ENCODE measurements around the gene SCLT1. TPM values are rescaled to one million over a fixed set of nuclear protein-coding genes. Genes with fewer than 3 reads are reported as not detected.

The SCLT1 gene
- polyA plus RNA-seq, 1 donor = 11.0 TPM

DNA sequence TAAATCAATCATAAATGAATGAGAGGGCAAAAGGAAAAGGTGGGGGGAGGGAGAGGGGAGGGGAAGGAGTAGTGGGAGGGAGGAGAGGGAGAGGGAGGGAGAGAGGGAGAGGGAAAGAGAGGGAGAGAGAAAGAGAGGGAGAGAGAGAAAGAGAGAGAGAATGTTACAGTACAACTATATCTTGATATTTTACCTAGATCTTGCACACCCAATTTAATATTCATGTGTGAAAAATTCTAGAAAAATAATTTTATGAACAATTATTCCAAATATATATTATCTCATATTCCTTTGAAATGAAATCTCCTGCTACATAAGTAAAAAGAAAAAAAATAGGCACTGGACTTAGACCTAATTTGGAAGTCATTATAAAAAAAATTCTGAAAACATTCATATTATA, 120.0 kb downstream of the SCLT1 start:
- H3K27me3 ChIP-seq (ENCODE audit: control insufficient read depth, insufficient read depth, low read length) = no peaks in the 10 kb centered on the region
- no peak for DNase-seq
- no peaks in the 10 kb centered on the region for H3K4me1 ChIP-seq (ENCODE audit: control insufficient read depth, insufficient read depth, low read length)
- no peak overlapping the region for H3K4me3 ChIP-seq (ENCODE audit: low read length)
- H3K9me3 ChIP-seq (ENCODE audit: control insufficient read depth, low read depth, low read length) = no peaks in the 10 kb centered on the region
- peaks cover 3% of the 10 kb centered on the region for H3K36me3 ChIP-seq (ENCODE audit: control insufficient read depth, insufficient read depth, low read length)
- H3K27ac ChIP-seq (ENCODE audit: low read length) = no peak overlapping the region

DNA sequence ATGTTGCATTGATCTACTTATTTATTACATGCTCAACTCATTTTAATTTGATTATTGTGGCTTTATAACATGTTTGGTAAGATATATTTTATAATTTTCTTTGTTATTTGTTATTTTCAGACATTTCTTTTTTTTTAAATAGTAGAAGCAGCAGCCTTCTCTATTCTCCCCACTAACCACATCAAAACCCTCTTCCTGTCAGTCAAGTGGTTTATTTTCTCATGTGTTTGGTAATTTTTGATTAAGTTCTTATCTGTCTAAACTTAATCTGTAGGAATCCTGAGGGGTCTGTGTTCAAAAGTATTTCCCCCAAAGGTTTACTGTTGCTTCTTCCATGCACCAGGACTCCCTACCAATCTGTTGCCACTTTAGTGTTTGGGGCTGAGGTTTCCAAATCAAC, 131.9 kb downstream of the SCLT1 start:
- Histone ChIP-seq H3K36me3 (ENCODE audit: control insufficient read depth, insufficient read depth, low read length) (no peaks in the 10 kb centered on the region), H3K4me1 (ENCODE audit: control insufficient read depth, insufficient read depth, low read length) (peaks cover 7% of the 10 kb centered on the region), H3K27me3 (ENCODE audit: control insufficient read depth, insufficient read depth, low read length) (no peaks in the 10 kb centered on the region), H3K4me3 (ENCODE audit: low read length) (no peak overlapping the region), H3K27ac (ENCODE audit: low read length) (no peak overlapping the region), H3K9me3 (ENCODE audit: control insufficient read depth, low read depth, low read length) (no peaks in the 10 kb centered on the region)
- DNase-seq = no peak

DNA sequence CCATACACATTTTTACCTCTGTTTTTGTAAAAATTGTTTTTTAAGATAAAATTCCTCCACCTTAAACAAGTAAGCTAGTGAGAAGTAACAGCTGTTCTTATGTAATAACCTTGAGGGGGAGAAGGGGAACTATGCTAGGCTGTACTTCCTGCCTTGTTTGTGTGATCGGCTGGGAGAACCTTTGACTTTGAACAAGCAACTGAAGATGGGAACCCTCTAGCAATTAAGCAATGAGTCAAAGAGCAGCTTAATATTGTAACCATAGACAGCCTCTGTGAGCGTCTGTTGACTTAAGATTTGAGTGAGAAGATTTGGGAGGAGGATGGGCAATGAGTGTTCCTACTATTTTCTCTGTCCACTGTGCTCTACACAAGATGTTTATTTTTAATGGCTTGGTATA, 135.1 kb downstream of the SCLT1 start:
- Histone ChIP-seq H3K27me3 (ENCODE audit: control insufficient read depth, insufficient read depth, low read length) (no peaks in the 10 kb centered on the region), H3K9me3 (ENCODE audit: control insufficient read depth, low read depth, low read length) (no peaks in the 10 kb centered on the region), H3K36me3 (ENCODE audit: control insufficient read depth, insufficient read depth, low read length) (no peaks in the 10 kb centered on the region), H3K27ac (ENCODE audit: low read length) (peak overlapping the region; percentile 61), H3K4me1 (ENCODE audit: control insufficient read depth, insufficient read depth, low read length) (peaks cover 7% of the 10 kb centered on the region), H3K4me3 (ENCODE audit: low read length) (no peak overlapping the region)
- WGBS (ENCODE audit: insufficient coverage, low lambda C conversion rate) = no CpG with 5 or more reads among the region's 2 CpGs
- DNase-seq = peak; percentile 45 to 79

DNA sequence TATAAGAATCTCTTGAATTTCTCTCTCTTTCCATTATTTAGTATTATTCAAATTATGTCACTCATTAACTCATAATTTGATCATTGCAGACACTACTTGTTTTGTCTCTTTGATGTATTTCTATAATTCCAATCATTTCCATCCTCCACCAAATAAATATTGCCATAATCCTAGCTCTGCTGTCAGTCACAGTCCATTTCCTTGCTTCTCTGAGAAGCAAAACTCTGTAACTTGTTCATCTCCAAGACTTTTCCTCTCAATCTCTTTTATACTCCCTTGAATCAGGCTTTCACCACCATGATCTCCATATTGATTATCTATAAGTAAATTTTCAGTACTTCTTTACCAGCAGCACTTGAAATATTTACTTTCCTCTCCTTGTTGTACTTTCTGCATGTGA, 135.9 kb downstream of the SCLT1 start:
- no peaks in the 10 kb centered on the region for H3K36me3 ChIP-seq (ENCODE audit: control insufficient read depth, insufficient read depth, low read length)
- no peak overlapping the region for H3K27ac ChIP-seq (ENCODE audit: low read length)
- H3K4me3 ChIP-seq (ENCODE audit: low read length) = no peak overlapping the region
- no peaks in the 10 kb centered on the region for H3K9me3 ChIP-seq (ENCODE audit: control insufficient read depth, low read depth, low read length)
- no peaks in the 10 kb centered on the region for H3K27me3 ChIP-seq (ENCODE audit: control insufficient read depth, insufficient read depth, low read length)
- H3K4me1 ChIP-seq (ENCODE audit: control insufficient read depth, insufficient read depth, low read length) = peaks cover 7% of the 10 kb centered on the region
- no peak for DNase-seq

DNA sequence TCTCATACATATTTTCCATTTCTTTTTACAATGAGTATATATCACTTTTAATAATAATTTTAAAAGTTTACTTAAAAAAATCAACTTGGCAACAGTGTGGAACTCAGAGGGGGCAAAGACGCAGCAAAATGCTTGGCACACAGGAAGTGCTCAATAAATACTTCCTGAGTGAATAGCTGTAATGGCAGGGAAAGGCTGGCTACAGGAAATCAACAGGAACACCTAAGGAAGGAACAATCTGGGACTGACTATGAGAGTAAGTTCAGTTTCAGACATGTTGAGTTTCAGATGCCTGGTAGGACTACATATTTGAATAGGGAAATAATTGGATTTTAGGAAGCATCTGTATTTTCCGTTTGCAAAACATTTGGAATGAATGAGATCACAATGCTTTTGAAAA, 137.6 kb downstream of the SCLT1 start:
- H3K36me3 ChIP-seq (ENCODE audit: control insufficient read depth, insufficient read depth, low read length) = no peaks in the 10 kb centered on the region
- no peaks in the 10 kb centered on the region for H3K9me3 ChIP-seq (ENCODE audit: control insufficient read depth, low read depth, low read length)
- H3K4me3 ChIP-seq (ENCODE audit: low read length) = no peak overlapping the region
- no peak for DNase-seq
- H3K27ac ChIP-seq (ENCODE audit: low read length) = no peak overlapping the region
- H3K27me3 ChIP-seq (ENCODE audit: control insufficient read depth, insufficient read depth, low read length) = no peaks in the 10 kb centered on the region
- 86% methylated on average over 1 of the region's 2 CpGs for WGBS (ENCODE audit: insufficient coverage, low lambda C conversion rate)
- H3K4me1 ChIP-seq (ENCODE audit: control insufficient read depth, insufficient read depth, low read length) = peaks cover 7% of the 10 kb centered on the region

DNA sequence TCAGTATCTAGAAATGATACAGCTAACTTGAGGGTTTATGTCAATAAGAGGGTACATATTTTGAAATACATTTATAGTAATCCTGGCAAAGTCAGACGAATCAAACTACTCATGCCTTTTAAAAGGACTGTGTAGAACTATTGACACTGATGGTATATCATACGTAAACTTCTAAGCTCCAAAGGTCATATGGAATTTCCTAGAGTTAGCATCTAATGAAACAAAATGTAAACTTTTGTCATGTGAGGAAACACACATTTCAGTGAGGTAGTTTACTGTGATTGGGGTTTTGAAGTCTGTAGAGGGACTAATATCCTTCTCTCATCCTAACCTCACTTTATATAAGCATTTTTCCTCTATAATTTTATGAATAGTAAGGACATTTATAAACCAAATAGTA, 138.4 kb downstream of the SCLT1 start:
- H3K9me3 ChIP-seq (ENCODE audit: control insufficient read depth, low read depth, low read length) = no peaks in the 10 kb centered on the region
- H3K4me1 ChIP-seq (ENCODE audit: control insufficient read depth, insufficient read depth, low read length) = peaks cover 7% of the 10 kb centered on the region
- H3K4me3 ChIP-seq (ENCODE audit: low read length) = no peak overlapping the region
- DNase-seq = no peak
- no peak overlapping the region for H3K27ac ChIP-seq (ENCODE audit: low read length)
- no peaks in the 10 kb centered on the region for H3K27me3 ChIP-seq (ENCODE audit: control insufficient read depth, insufficient read depth, low read length)
- no peaks in the 10 kb centered on the region for H3K36me3 ChIP-seq (ENCODE audit: control insufficient read depth, insufficient read depth, low read length)
- 20% methylated on average over 1 of the region's 2 CpGs for WGBS (ENCODE audit: insufficient coverage, low lambda C conversion rate)

DNA sequence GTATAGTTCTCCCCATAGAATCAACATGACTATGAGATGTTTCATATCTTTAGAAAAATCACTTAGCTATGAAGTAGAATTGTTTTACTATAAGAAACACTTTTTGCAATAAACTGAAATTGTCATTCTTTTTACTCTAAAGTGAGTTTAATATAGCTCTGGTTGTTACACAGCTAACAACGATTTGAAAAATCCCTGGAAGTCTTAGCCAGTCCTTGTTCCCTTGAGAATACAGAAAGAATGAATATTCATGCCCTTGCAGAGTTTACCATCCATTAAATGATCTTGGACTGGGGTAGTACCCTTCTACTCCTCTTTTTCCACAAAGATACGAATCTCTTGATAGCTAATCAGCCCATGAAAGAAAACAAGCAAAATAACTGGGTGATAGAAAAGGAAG, 142.0 kb downstream of the SCLT1 start:
- H3K27me3 ChIP-seq (ENCODE audit: control insufficient read depth, insufficient read depth, low read length) = no peaks in the 10 kb centered on the region
- no peak for DNase-seq
- WGBS (ENCODE audit: insufficient coverage, low lambda C conversion rate) = no CpG with 5 or more reads among the region's 2 CpGs

DNA sequence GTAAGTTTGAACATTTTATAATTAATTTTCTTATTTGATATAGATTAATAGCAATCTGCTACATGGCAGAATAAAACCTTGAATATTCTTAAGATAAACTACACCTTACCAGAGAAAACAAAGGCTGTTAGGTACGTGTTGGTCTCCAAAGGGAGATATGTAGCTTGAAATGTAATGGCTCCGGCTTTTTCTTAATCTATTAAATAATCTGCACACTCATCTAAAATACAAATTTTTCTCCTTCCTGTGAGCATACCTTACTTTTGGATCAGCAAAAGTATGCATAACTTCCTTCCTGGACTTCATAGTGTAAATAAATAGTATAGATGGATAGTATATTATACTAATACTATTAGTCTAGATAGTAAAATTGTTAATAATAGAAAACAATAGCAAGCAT, 142.5 kb downstream of the SCLT1 start:
- Histone ChIP-seq H3K36me3 (ENCODE audit: control insufficient read depth, insufficient read depth, low read length) (no peaks in the 10 kb centered on the region), H3K4me3 (ENCODE audit: low read length) (no peak overlapping the region), H3K27me3 (ENCODE audit: control insufficient read depth, insufficient read depth, low read length) (no peaks in the 10 kb centered on the region), H3K4me1 (ENCODE audit: control insufficient read depth, insufficient read depth, low read length) (peaks cover 5% of the 10 kb centered on the region), H3K27ac (ENCODE audit: low read length) (no peak overlapping the region), H3K9me3 (ENCODE audit: control insufficient read depth, low read depth, low read length) (no peaks in the 10 kb centered on the region)
- 100% methylated on average over 1 of the region's 2 CpGs for WGBS (ENCODE audit: insufficient coverage, low lambda C conversion rate)
- DNase-seq = no peak

More for the DNA sequence above, 142.0 kb downstream of the SCLT1 start:
- no peak overlapping the region for H3K27ac ChIP-seq (ENCODE audit: low read length)
- H3K4me1 ChIP-seq (ENCODE audit: control insufficient read depth, insufficient read depth, low read length) = peaks cover 5% of the 10 kb centered on the region
- no peak overlapping the region for H3K4me3 ChIP-seq (ENCODE audit: low read length)
- H3K36me3 ChIP-seq (ENCODE audit: control insufficient read depth, insufficient read depth, low read length) = no peaks in the 10 kb centered on the region
- no peaks in the 10 kb centered on the region for H3K9me3 ChIP-seq (ENCODE audit: control insufficient read depth, low read depth, low read length)

DNA sequence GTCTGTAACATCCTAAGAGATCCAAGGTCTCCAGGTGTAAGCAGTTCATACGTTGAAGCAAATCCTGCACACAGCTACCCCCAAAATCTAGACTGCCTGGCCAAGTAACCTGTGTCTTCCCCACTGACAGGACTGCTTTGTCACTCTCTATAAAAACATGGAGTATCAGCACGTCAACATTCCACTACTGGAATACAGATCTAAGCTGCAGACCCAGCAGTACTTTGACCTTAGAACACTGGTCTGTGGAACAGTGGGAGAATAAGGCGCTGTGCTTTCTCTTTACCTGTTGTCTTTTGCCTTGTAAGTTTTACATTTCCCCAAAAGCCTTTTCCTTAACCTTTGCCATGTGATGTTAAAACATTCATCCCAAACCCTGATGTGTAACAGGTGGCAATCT, 146.4 kb downstream of the SCLT1 start:
- WGBS (ENCODE audit: insufficient coverage, low lambda C conversion rate) = no CpG with 5 or more reads among the region's 3 CpGs
- Histone ChIP-seq H3K9me3 (ENCODE audit: control insufficient read depth, low read depth, low read length) (no peaks in the 10 kb centered on the region), H3K27me3 (ENCODE audit: control insufficient read depth, insufficient read depth, low read length) (no peaks in the 10 kb centered on the region), H3K4me3 (ENCODE audit: low read length) (no peak overlapping the region), H3K36me3 (ENCODE audit: control insufficient read depth, insufficient read depth, low read length) (peaks cover 4% of the 10 kb centered on the region), H3K27ac (ENCODE audit: low read length) (peak overlapping the region; percentile 28), H3K4me1 (ENCODE audit: control insufficient read depth, insufficient read depth, low read length) (peaks cover 5% of the 10 kb centered on the region)
- DNase-seq = peak; percentile 28 to 54

DNA sequence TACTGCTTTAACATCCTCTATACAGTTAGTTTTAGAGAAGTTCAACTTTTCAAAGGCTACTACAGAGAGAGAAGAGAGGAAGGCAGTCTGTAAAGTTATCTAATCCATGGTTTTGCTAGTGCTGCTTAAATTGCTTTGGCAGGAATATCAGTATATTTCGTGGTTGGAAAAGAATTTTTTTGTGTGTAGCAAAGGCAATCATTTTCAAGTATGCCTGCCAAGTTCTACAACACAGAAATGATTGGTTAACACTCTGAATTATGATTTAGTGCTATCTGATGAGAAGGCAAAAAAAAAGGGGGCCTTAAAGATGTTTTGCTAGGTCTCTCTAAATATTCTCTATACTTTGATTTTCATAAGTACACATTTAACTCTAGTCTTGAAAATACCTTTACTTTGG, 150.7 kb downstream of the SCLT1 start:
- H3K9me3 ChIP-seq (ENCODE audit: control insufficient read depth, low read depth, low read length) = no peaks in the 10 kb centered on the region
- no CpG with 5 or more reads among the region's 1 CpG for WGBS (ENCODE audit: insufficient coverage, low lambda C conversion rate)
- no peak for DNase-seq
- no peak overlapping the region for H3K27ac ChIP-seq (ENCODE audit: low read length)
- H3K27me3 ChIP-seq (ENCODE audit: control insufficient read depth, insufficient read depth, low read length) = no peaks in the 10 kb centered on the region
- H3K36me3 ChIP-seq (ENCODE audit: control insufficient read depth, insufficient read depth, low read length) = peaks cover 4% of the 10 kb centered on the region
- H3K4me1 ChIP-seq (ENCODE audit: control insufficient read depth, insufficient read depth, low read length) = peaks cover 5% of the 10 kb centered on the region
- H3K4me3 ChIP-seq (ENCODE audit: low read length) = no peak overlapping the region

DNA sequence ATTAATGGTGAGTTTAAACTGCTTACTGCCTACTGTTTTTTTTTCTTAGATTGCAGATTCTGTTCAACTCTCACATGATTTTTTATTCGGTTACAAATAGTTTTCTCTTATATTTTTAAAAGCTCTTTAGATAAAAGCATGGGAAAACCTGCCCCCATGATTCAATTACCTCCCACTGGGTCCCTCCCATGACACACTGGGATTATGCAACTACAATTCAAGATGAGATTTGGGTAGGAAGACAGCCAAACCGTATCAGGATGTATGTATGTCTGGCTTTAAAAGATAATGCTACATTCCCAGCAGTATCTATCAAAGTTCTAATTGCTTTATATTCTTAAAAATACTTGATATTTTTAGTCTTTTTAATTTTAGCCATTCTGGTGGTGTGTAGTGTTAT, 152.4 kb downstream of the SCLT1 start:
- H3K4me1 ChIP-seq (ENCODE audit: control insufficient read depth, insufficient read depth, low read length) = no peaks in the 10 kb centered on the region
- peaks cover 4% of the 10 kb centered on the region for H3K36me3 ChIP-seq (ENCODE audit: control insufficient read depth, insufficient read depth, low read length)
- no peak overlapping the region for H3K27ac ChIP-seq (ENCODE audit: low read length)
- no peak for DNase-seq
- no peaks in the 10 kb centered on the region for H3K27me3 ChIP-seq (ENCODE audit: control insufficient read depth, insufficient read depth, low read length)
- no peaks in the 10 kb centered on the region for H3K9me3 ChIP-seq (ENCODE audit: control insufficient read depth, low read depth, low read length)
- WGBS (ENCODE audit: insufficient coverage, low lambda C conversion rate) = 100% methylated on average over 1 of the region's 2 CpGs
- H3K4me3 ChIP-seq (ENCODE audit: low read length) = no peak overlapping the region

Measured in large intestine (tissue), 3 donors.